Peyer's patch (tissue), 4 donors: ENCODE results near the gene HOXA3. TPM values are rescaled to one million over a fixed set of nuclear protein-coding genes. Genes with fewer than 3 reads are reported as not detected.

Experiments
- DNase-seq, 3 donors: peaks; one replicate each; pipeline ENCODE4 v3.0.0-alpha.2; 2017 to 2019
- H3K27ac ChIP-seq, 4 donors: fragments of 200-600 bp; sonication (generic); one replicate each; pipeline ENCODE4 v1.5.1; 2016 to 2019
- H3K27me3 ChIP-seq, 2 donors: fragments of 200-600 bp; sonication (generic); one replicate each; pipeline ENCODE4 v1.5.1; 2019
- H3K36me3 ChIP-seq, 3 donors: fragments of 200-600 bp; sonication (generic); one replicate each; pipeline ENCODE4 v1.5.1; 2016 to 2019
- H3K4me1 ChIP-seq, 4 donors: fragments of 200-600 bp; sonication (generic); one replicate each; pipeline ENCODE4 v1.5.1; 2016 to 2019
- H3K4me3 ChIP-seq, 4 donors: fragments of 200-600 bp; sonication (generic); 1 replicate in 3 of 4; 2 replicates in 1 of 4; pipeline ENCODE4 v1.5.1; 2016 to 2019; ENCODE audit warnings: mild to moderate bottlenecking in 1 of 4
- H3K9me3 ChIP-seq, 4 donors: fragments of 200-600 bp; sonication (generic); one replicate each; pipeline ENCODE4 v1.5.1; 2016 to 2019; ENCODE audit warnings: mild to moderate bottlenecking in 1 of 4
- POLR2A ChIP-seq, 2 donors: fragments of 450-650 bp; IDR thresholded peaks; one replicate each; pipeline ENCODE4 v1.5.1; 2017; ENCODE audit warnings: antibody characterized with exemption in 2 of 2, mild to moderate bottlenecking in 2 of 2, moderate library complexity in 2 of 2
- total RNA-seq, 4 donors: library from RNA; depleted of rRNA; stranded (reverse); fragments of >200 nt; gene quantifications; one replicate each; pipeline ENCODE4 v1.1.0, GENCODE V29; 2016
- TF ChIP-seq, protein P1 (sequence below), 6 experiments: fragments of 450-650 bp in 4 of 6; fragments of 200-600 bp in 2 of 6; sonication (generic) in 1 of 6; IDR thresholded peaks; one replicate each; pipeline ENCODE4 v1.5.1; 2017 to 2019; ENCODE audit warnings: antibody characterized with exemption in 6 of 6, mild to moderate bottlenecking in 3 of 6, moderate library complexity in 1 of 6

Gene HOXA3
- total RNA-seq, 4 donors from 2014 or later, result 6.7 to 21.2 (median 13.9) TPM

DNA sequence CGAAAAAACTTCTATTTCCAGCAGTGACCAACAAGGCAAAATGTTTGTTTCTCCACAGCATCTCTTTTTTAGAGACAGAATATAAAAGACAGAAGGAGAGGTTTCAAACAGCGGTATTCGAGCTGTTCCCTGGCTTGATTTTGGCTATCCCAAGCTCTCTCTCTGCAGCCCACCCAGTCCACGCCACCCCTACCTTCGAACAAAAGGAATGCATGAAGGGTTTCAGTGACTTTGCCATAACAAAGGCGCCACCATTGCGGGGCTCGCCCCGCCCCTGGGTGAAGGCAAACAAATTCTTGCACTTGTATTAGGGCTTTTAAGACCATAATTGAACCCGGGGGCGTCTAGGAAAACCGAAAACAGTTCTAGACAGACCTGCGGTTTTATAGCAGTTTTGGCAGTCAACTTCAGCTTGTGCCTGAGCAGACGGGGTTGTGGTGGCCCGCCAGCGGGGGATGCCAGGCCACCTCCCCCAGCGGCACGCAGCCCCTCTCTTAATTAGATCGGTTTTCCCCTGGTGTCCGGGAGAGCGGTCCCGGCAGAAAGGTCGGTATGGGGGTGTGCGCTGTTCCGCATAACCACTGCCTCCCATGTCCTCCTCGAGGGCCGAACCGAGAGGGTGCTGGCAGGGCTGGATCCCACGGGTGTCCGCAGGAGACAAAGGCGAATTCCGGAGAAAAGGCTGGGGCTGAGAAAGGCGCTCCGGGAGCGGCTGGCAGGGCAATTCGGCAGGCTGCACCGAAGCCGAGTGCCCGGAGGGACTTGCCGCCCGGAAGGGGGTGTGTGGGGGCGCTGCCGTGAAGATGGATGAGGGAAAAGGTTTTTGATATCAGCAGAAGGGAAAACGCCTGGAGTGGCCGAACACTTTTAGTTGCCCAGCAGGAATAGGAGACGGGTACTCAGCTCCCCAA, 35.3 kb upstream of the HOXA3 start:
- H3K27me3 ChIP-seq, result peaks cover 8 to 85% of the 10 kb centered on the region in 2 donors
- peaks cover 9 to 51% (median 28%) of the 10 kb centered on the region in 4 donors for H3K4me1 ChIP-seq
- H3K27ac ChIP-seq, result no peak overlapping the region
- peak in 2 of 3 donors; percentile 42 to 50 for DNase-seq
- no peaks in the 10 kb centered on the region for H3K36me3 ChIP-seq
- H3K4me3 ChIP-seq, result peak overlapping the region in 2 of 4 donors; percentile 9 to 33
- TF ChIP-seq, protein P1, sequence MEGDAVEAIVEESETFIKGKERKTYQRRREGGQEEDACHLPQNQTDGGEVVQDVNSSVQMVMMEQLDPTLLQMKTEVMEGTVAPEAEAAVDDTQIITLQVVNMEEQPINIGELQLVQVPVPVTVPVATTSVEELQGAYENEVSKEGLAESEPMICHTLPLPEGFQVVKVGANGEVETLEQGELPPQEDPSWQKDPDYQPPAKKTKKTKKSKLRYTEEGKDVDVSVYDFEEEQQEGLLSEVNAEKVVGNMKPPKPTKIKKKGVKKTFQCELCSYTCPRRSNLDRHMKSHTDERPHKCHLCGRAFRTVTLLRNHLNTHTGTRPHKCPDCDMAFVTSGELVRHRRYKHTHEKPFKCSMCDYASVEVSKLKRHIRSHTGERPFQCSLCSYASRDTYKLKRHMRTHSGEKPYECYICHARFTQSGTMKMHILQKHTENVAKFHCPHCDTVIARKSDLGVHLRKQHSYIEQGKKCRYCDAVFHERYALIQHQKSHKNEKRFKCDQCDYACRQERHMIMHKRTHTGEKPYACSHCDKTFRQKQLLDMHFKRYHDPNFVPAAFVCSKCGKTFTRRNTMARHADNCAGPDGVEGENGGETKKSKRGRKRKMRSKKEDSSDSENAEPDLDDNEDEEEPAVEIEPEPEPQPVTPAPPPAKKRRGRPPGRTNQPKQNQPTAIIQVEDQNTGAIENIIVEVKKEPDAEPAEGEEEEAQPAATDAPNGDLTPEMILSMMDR (IDR thresholded peaks at IDR 0.05), result no peak
- no peak for TF ChIP-seq POLR2A (IDR thresholded peaks at IDR 0.05)
- H3K9me3 ChIP-seq, result no peaks in the 10 kb centered on the region

DNA sequence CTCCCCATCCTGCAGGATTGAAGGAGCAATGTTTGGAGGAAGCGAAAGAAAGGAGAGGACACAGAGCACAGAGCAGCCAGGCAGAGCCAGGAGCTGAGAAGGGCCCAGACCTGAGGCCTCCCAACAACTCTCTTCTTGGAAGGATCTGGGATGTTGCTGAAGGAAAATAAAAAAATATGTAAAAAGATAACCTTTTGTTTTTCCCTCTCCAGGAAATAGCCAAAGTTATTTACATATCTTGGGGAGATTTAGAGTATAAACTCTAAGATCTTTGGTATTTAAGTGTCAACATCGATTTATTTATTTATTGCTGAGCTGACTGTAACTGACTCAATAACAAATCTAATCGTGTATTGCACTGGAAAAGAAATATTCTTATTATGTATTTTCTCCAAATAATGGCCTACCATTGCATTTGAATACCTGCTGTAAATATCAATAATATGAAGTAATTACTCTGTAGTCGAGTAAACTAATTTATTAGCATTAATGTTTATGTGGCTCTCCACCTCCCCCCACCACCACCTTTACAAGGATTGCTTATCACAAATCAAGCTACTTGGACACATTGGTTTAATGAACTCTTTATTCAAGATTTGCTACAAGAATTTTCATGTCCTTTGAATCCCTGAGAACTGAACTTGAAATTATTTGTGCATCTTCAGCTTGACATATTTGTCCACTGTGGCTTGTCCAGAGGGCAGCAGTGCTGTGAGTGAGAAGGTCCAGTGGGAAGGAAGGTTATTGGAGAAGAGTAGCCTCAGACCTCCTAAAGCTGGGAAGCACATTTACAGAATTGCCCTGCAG, 34.5 kb upstream of the HOXA3 start:
- no peak for TF ChIP-seq POLR2A (IDR thresholded peaks at IDR 0.05)
- TF ChIP-seq, protein P1 (IDR thresholded peaks at IDR 0.05), result no peak
- Histone ChIP-seq H3K36me3 (no peaks in the 10 kb centered on the region), H3K9me3 (no peaks in the 10 kb centered on the region), H3K4me3 (no peak overlapping the region), H3K27me3 (peaks cover 8 to 80% of the 10 kb centered on the region in 2 donors), H3K4me1 (peaks cover 5 to 42% (median 22%) of the 10 kb centered on the region in 4 donors), H3K27ac (no peak overlapping the region)
- DNase-seq, result peak in 1 of 3 donors; percentile 21

DNA sequence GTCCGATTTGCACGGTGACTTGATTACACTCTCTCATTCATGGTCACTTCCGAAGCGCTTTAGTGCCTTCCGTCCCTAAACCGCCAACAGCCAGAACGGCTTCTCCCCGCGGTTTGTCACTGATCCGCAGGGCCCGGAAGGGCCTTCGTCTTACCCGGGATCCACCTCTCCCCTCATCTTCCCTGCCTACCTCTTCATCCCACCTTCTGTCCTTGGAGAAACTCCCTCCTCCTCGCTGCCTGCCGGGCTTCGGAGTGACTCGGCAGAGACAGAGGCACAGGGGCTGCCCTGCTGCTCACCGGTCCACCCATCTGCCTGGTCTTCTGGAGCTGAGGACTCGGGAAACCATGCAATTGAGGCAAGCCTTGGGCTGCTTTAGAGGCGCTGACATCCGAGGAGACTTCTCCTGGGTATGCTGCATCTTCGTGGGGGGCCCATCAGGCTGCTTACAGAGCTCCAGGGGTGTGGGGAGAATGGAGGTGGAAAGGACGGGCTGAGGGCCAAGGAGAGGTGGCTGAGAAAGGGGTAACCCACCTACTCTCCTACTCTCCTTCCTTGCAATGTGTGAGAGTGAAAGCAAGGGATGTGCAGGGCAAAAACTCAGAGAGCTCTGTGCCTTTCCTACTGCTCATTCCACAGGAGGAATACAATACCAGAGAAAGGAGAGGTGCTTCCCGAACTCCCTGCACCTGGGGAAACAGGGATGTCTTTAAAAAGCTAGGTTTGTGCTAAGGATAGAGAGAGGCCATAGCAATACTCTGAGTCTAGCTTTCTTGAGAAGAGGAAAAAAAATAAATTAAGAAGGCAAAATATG, 33.7 kb upstream of the HOXA3 start:
- Histone ChIP-seq H3K4me1 (peaks cover 5 to 40% (median 22%) of the 10 kb centered on the region in 4 donors), H3K27ac (no peak overlapping the region), H3K36me3 (no peaks in the 10 kb centered on the region), H3K27me3 (peaks cover 8 to 72% of the 10 kb centered on the region in 2 donors), H3K4me3 (peak overlapping the region in 1 of 4 donors; percentile 52), H3K9me3 (no peaks in the 10 kb centered on the region)
- TF ChIP-seq POLR2A (IDR thresholded peaks at IDR 0.05), result no peak
- TF ChIP-seq, protein P1 (IDR thresholded peaks at IDR 0.05), result no peak
- DNase-seq, result peak in 2 of 3 donors; percentile 44 to 47

DNA sequence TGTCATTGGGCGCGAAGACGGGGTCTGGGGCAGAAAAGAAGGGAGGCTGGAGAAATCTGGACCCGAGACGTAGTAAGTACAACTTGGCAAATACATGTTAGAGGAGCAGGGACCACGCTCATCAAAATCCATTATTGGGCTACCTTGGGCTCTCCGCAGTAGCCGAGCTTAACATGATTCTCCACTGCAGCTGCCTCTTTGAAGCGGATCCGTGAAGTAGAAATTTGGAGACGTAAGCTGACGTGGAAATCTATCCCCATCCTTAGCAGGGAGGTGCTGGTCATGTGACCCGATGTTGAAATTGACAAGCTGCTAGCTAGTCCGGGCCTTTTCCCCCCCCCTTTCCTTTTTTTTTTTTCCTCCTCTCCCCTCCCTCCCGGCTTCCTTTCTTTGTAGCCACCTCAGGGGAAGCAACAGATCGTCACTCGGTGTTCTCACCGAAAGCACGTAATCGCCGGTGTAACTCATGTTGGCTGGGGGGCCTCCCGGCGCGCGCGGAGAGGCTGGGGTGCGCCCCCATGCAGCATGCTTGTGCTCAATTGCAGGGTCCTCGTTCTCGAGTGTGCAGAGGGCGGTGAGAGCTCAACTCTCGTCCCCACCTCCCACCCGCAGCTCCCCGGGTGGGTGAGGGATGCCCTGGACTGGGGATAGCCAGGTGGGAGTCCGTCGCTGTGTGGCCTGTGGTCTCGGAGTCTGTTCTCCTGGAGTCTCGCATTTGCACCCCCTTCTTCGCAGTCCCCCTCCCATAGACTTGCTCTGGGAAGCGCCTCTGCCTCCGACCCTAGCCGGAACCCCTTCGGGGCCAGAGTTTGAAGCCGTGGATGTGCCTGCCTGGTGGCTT, 32.9 kb upstream of the HOXA3 start, which contains the start of gene HOXA11:
Gene HOXA11 (minus strand): TSS at position 220 of the 841 bp plus-strand sequence. CDS start 88 bp downstream, at position 132.
- TF ChIP-seq, protein P1 (IDR thresholded peaks at IDR 0.05), result no peak
- TF ChIP-seq POLR2A (IDR thresholded peaks at IDR 0.05), result no peak
- Histone ChIP-seq H3K27me3 (peaks cover 8 to 66% of the 10 kb centered on the region in 2 donors), H3K27ac (peak within 1 kb of the TSS in 1 of 4 donors; percentile 2), H3K4me3 (peak within 1 kb of the TSS; percentile 20 to 63 (median 46)), H3K36me3 (no peaks in the 10 kb centered on the region), H3K9me3 (no peaks in the 10 kb centered on the region), H3K4me1 (peaks cover 5 to 40% (median 22%) of the 10 kb centered on the region in 4 donors)
- DNase-seq, result peak in 2 of 3 donors; percentile 49 to 53
